Muscle layer of duodenum (tissue), 2 donors: Measurements from ENCODE around the gene NOS3.

ENCODE experiments used
- H3K27ac ChIP-seq: one replicate; pipeline ENCODE4 v1.7.0; 2013; ENCODE audit warnings: mild to moderate bottlenecking, low read length
- H3K27me3 ChIP-seq: one replicate; pipeline ENCODE4 v1.7.0; 2013; ENCODE audit warnings: low read depth, mild to moderate bottlenecking, control low read depth, low read length
- H3K36me3 ChIP-seq, 2 donors: one replicate each; pipeline ENCODE4 v1.7.0; 2013; ENCODE audit warnings: low read length in 2 of 2, control low read depth in 1 of 2, mild to moderate bottlenecking in 1 of 2; ENCODE audit not compliant: insufficient read depth in 2 of 2, control insufficient read depth in 1 of 2
- H3K4me1 ChIP-seq, 2 donors: one replicate each; pipeline ENCODE4 v1.7.0; 2013; ENCODE audit warnings: low read length in 2 of 2, mild to moderate bottlenecking in 2 of 2, control low read depth in 1 of 2, moderate library complexity in 1 of 2; ENCODE audit not compliant: insufficient read depth in 2 of 2, control insufficient read depth in 1 of 2
- H3K4me3 ChIP-seq, 2 donors: one replicate each; pipeline ENCODE4 v1.7.0; 2013; ENCODE audit warnings: low read length in 2 of 2, low read depth in 1 of 2, mild to moderate bottlenecking in 1 of 2
- H3K9me3 ChIP-seq, 2 donors: one replicate each; pipeline ENCODE4 v1.7.0; 2013; ENCODE audit warnings: low read length in 2 of 2, control low read depth in 1 of 2, mild to moderate bottlenecking in 1 of 2; ENCODE audit not compliant: control insufficient read depth in 1 of 2
- donor health status: healthy.

The NOS3 gene

DNA sequence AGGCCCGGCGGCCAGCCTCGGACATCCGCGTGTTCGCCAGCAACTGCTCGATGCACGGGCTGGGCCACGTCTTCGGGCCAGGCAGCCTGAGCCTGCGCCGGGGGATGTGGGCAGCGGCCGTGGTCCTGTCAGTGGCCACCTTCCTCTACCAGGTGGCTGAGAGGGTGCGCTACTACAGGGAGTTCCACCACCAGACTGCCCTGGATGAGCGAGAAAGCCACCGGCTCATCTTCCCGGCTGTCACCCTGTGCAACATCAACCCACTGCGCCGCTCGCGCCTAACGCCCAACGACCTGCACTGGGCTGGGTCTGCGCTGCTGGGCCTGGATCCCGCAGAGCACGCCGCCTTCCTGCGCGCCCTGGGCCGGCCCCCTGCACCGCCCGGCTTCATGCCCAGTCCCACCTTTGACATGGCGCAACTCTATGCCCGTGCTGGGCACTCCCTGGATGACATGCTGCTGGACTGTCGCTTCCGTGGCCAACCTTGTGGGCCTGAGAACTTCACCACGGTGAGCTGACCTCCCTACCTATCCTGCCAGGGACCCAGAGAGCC lies 58.2 kb downstream of the NOS3 start:
- H3K27ac ChIP-seq: no peak overlapping the region
- H3K9me3 ChIP-seq: no peaks in the 10 kb centered on the region
- H3K27me3 ChIP-seq: peaks cover 6% of the 10 kb centered on the region
- H3K4me1 ChIP-seq: peaks cover 0 to 19% of the 10 kb centered on the region in 2 donors
- H3K36me3 ChIP-seq: peaks cover 0 to 29% of the 10 kb centered on the region in 2 donors
- H3K4me3 ChIP-seq: no peak overlapping the region

DNA sequence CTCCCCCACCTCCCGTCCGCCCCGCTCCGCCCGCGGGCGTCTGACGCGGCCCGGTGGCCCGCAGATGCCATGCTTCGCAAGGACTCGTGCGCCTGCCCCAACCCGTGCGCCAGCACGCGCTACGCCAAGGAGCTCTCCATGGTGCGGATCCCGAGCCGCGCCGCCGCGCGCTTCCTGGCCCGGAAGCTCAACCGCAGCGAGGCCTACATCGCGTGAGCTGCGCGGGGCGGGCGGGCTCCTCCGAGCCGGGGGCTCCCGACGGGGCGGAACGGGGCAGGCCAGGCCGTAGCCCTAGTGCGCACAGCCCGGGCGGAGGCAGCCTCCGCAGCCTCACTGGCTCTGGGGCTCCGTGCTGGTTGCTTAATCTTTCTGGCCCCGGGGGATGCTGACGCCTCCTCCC lies 60.3 kb downstream of the NOS3 start:
- Histone ChIP-seq H3K36me3 (peaks cover 0 to 10% of the 10 kb centered on the region in 2 donors), H3K9me3 (no peaks in the 10 kb centered on the region), H3K27me3 (peaks cover 6% of the 10 kb centered on the region), H3K4me1 (peaks cover 0 to 19% of the 10 kb centered on the region in 2 donors), H3K27ac (no peak overlapping the region), H3K4me3 (no peak overlapping the region)

- H3K9me3 ChIP-seq: no peaks in the 10 kb centered on the region
- H3K4me3 ChIP-seq: no peak overlapping the region
- peaks cover 6% of the 10 kb centered on the region for H3K27me3 ChIP-seq
- H3K27ac ChIP-seq: no peak overlapping the region
- peaks cover 4 to 18% of the 10 kb centered on the region in 2 donors for H3K4me1 ChIP-seq
- peaks cover 0 to 6% of the 10 kb centered on the region in 2 donors for H3K36me3 ChIP-seq
Measured at GRCh38 chr7:151053096-151053495, 62.3 kb downstream of the NOS3 start.

DNA sequence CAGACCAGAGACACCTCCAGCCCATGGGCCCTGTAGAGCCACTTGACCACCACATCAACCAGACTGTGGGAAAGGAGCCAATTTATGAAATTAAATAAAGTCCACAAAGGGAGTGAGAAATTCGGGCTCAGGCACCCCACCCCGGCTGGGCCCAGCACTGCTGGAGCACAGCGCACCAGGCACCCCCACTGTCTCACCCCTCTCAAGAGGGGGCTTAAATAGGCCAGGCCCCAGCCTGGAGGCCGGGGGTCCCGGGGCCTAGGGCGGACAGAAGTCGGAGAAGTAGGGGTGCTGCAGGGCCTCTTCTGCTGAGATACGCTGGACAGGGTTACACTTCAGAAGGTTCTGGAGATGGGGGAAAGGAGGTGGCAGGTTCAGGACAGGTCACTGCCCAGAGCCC lies 62.9 kb downstream of the NOS3 start:
- Histone ChIP-seq H3K4me3 (no peak overlapping the region), H3K9me3 (no peaks in the 10 kb centered on the region)

GRCh38 chr7:151056283-151056665 lies 65.5 kb downstream of the NOS3 start:
- Histone ChIP-seq H3K4me3 (no peak overlapping the region), H3K36me3 (peaks cover 0 to 6% of the 10 kb centered on the region in 2 donors), H3K4me1 (peaks cover 17 to 33% of the 10 kb centered on the region in 2 donors), H3K9me3 (no peaks in the 10 kb centered on the region), H3K27me3 (no peaks in the 10 kb centered on the region), H3K27ac (no peak overlapping the region)

More for the DNA sequence above, 62.9 kb downstream of the NOS3 start:
- Histone ChIP-seq H3K36me3 (peaks cover 0 to 6% of the 10 kb centered on the region in 2 donors), H3K27me3 (peaks cover 6% of the 10 kb centered on the region), H3K27ac (no peak overlapping the region), H3K4me1 (peaks cover 8 to 24% of the 10 kb centered on the region in 2 donors)

DNA sequence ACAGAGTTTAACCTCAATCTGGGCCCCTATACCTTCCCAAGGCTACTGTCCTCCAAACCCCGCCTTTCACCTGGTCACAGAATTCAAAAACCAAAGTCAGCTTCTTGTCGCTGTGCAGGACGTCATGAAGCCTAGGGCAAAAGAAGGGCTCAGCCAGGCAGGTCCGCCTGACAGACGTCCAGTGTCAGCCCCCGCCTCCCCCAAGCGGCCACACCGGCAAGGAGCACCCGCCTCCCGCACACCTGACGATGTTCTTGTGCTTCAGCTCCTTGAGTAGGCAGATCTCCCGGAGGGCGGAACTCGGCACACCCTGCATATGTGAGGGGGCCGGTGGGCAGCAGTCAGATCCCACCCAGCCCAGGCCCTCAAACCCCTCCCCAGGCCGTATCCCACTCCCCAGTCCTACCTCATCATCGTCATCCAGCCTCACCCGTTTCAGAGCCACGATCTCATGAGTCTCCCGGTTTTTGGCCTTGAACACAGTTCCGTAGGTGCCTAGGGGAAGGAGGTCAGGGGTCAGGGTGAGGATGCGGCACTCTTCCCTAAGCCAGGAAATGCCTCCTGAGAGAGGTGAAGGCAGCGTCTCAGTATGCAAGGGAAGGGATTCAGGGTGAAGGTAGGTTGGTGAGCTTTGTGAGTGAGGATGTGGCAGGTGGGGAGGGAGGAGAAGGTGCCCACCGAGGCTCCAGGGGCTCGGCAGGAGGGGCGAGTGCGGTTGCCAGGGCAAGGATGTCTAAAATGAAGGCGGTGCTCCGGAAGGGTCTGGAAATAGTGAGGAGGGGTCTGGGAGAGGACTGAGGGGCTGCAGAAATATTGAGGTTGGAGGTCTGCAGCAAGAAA lies 66.1 kb downstream of the NOS3 start:
- H3K4me3 ChIP-seq: peak overlapping the region; percentile 92 to 93
- peaks cover 21 to 39% of the 10 kb centered on the region in 2 donors for H3K4me1 ChIP-seq
- H3K9me3 ChIP-seq: no peaks in the 10 kb centered on the region
- no peaks in the 10 kb centered on the region for H3K27me3 ChIP-seq
- H3K27ac ChIP-seq: no peak overlapping the region
- peaks cover 0 to 6% of the 10 kb centered on the region in 2 donors for H3K36me3 ChIP-seq

- Histone ChIP-seq H3K27me3 (no peaks in the 10 kb centered on the region), H3K36me3 (peaks cover 0 to 6% of the 10 kb centered on the region in 2 donors), H3K27ac (peak within 1 kb of the TSS; percentile 99), H3K4me1 (peaks cover 23 to 46% of the 10 kb centered on the region in 2 donors), H3K4me3 (peak within 1 kb of the TSS; percentile 92 to 93), H3K9me3 (no peaks in the 10 kb centered on the region)
Measured at GRCh38 chr7:151057506-151057988, 66.7 kb downstream of the NOS3 start, which contains the start of gene CDK5. TSS of gene CDK5 (minus strand) at chr7:151057897. CDS start at chr7:151057848, 49 bp downstream.

GRCh38 chr7:151057989-151058780 lies 67.4 kb downstream of the NOS3 start:
- Histone ChIP-seq H3K27me3 (no peaks in the 10 kb centered on the region), H3K27ac (peak overlapping the region; percentile 99), H3K9me3 (no peaks in the 10 kb centered on the region), H3K36me3 (peaks cover 0 to 6% of the 10 kb centered on the region in 2 donors), H3K4me1 (peaks cover 23 to 49% of the 10 kb centered on the region in 2 donors), H3K4me3 (peak overlapping the region; percentile 92 to 93)

- H3K4me1 ChIP-seq: peaks cover 23 to 49% of the 10 kb centered on the region in 2 donors
- no peaks in the 10 kb centered on the region for H3K27me3 ChIP-seq
- H3K36me3 ChIP-seq: peaks cover 0 to 3% of the 10 kb centered on the region in 2 donors
- H3K27ac ChIP-seq: peak overlapping the region; percentile 99
- H3K9me3 ChIP-seq: no peaks in the 10 kb centered on the region
- peak overlapping the region; percentile 92 to 93 for H3K4me3 ChIP-seq
Measured at GRCh38 chr7:151058781-151059366, 68.1 kb downstream of the NOS3 start.

DNA sequence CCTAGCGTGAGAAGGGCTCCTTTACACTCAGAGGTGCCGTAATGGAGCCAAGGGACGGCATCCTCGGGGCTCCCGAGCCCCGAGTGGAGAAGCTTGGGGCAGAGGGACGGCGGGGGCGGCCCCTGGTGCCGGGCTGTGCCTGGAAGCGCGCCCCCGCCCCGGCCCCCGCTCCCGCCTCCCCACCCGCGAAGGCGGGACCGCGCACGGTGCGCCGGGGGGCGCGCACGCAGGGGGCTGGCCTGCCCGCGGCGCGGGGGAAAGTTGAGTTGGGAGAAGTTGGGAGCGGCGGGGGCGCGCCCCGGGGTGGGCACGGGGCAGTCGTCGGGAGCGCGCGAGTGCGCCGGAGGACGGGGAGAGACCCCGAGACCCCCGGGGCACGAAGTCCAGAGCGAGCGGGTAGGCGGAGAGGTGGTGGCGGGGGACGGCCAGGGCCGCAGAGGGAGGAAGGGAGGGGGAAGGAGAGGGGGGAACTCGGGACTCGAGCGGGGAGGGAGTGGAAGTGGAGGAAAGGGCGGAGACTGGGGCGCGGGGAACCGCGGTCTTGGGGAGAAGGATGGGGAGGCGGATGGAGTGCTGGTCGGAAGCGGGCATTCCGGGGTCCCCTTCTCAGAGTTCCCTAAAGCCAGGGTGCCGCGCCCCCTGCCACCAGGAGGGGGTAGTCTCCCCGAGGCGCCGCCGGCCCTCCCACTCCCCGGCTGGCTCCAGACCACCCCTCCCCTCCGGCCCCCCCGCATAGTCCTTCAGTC lies 68.7 kb downstream of the NOS3 start, which contains the start of gene SLC4A2:
Gene SLC4A2 (plus strand): TSS at position 223 of the 746 bp plus-strand sequence. CDS start 2,399 bp downstream, outside the sequence.
- Histone ChIP-seq H3K4me1 (peaks cover 23 to 49% of the 10 kb centered on the region in 2 donors), H3K36me3 (peaks cover 1 to 2% of the 10 kb centered on the region in 2 donors), H3K9me3 (no peaks in the 10 kb centered on the region), H3K27me3 (no peaks in the 10 kb centered on the region), H3K27ac (peak within 1 kb of the TSS; percentile 99), H3K4me3 (peak within 1 kb of the TSS; percentile 92 to 93)
